ENCODE measurements around the gene SP1. TPM values are rescaled to one million over a fixed set of nuclear protein-coding genes. Genes with fewer than 3 reads are reported as not detected.

SP1 gene
- total RNA-seq, 1 experiment from 2014 or later: 96.8 TPM

DNA sequence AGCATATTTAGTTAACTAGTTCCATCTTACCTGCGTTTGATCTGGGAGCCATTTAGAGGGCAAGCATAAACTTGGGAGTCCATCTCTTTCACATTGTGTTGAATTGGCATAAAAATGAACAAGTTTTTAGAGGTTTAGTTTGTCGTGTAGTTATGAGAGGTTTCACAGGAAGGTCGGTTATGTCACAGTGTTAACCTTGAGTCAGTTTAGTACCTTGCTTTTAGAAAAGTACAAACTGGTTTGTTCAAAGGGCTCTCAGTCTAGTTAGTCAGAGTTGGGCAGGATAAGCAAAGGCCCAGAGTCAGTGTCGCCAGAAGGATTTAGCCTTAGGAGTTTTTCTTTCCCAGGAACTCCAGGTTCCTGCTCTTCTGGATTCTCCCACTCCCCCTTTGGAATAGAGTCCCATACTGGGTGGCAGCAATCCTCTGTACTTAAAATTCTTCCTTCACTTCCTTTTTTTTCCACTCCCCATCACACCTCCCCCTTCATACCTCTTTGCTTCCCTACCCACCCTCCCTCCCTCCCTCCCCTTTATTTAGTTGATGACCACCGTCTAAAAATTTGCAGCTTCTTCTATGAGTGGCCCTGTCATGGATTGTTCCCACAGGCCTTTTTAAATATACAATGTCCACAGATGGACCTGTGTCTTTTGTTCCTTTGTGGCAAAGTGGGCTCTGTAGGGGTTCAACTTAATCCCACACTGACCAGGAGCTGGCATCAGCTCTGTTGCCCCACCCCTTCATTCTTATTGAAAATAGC, 84.0 kb downstream of the SP1 start:
- Histone ChIP-seq H3K36me3 (ENCODE audit: control insufficient read depth in 1 of 2, insufficient read depth in 2 of 2, low read length in 2 of 2) (peaks cover 97 to 100% of the 10 kb centered on the region in 2 experiments), H3K9ac (ENCODE audit: low read length) (no peak overlapping the region), H4K20me1 (ENCODE audit: insufficient read depth) (peaks cover 63% of the 10 kb centered on the region; the same call in 1 of the 2 replicates), H3K27me3 (ENCODE audit: insufficient read depth, low read length) (no peaks in the 10 kb centered on the region), H3K4me2 (ENCODE audit: low read length) (no peak overlapping the region), H3K9me3 (ENCODE audit: control insufficient read depth in 1 of 2, insufficient read depth in 1 of 2, low read depth in 1 of 2, low read length in 2 of 2) (no peaks in the 10 kb centered on the region), H3K4me1 (ENCODE audit: control insufficient read depth in 1 of 2, insufficient read depth in 2 of 2, low read length in 2 of 2) (no peaks in the 10 kb centered on the region), H2AFZ (ENCODE audit: low read depth, low read length, poor library complexity, severe bottlenecking) (no peak overlapping the region), H3K79me2 (ENCODE audit: insufficient read depth, low read length) (peaks cover 100% of the 10 kb centered on the region), H3K4me3 (replicated peaks in 1 of 2; ENCODE audit: low read depth in 1 of 2, low read length in 2 of 2) (no peak overlapping the region), H3K27ac (ENCODE audit: low read depth, low read length) (no peak overlapping the region), H3K9me2 (ENCODE audit: insufficient read depth) (no peaks in the 10 kb centered on the region)
- ATAC-seq: no peak
- POLR2A ChIA-PET: interaction anchor here (1.3 to 1.6 kb wide), 2 partner anchors 10 to 13 kb away, joined by 4 read pairs; no protein-coding TSS in a partner anchor
- TF ChIP-seq ZFX (IDR thresholded peaks at IDR 0.05) (no peak), FOSL1 (IDR thresholded peaks at IDR 0.05; ENCODE audit: low read depth) (no peak), EGR1 (IDR thresholded peaks at IDR 0.05; ENCODE audit: low read depth) (no peak), RAD21 (IDR thresholded peaks at IDR 0.05; ENCODE audit: low read depth) (no peak), SIN3A (IDR thresholded peaks at IDR 0.05; ENCODE audit: low read depth) (no peak), YY1 (IDR thresholded peaks at IDR 0.05; ENCODE audit: extremely low read depth, insufficient replicate concordance, low read depth, low read length) (no peak), ZNF274 (IDR thresholded peaks at IDR 0.05; ENCODE audit: low read depth, low read length) (no peak), JUND (IDR thresholded peaks at IDR 0.05) (no peak)
- TF ChIP-seq, protein P1, sequence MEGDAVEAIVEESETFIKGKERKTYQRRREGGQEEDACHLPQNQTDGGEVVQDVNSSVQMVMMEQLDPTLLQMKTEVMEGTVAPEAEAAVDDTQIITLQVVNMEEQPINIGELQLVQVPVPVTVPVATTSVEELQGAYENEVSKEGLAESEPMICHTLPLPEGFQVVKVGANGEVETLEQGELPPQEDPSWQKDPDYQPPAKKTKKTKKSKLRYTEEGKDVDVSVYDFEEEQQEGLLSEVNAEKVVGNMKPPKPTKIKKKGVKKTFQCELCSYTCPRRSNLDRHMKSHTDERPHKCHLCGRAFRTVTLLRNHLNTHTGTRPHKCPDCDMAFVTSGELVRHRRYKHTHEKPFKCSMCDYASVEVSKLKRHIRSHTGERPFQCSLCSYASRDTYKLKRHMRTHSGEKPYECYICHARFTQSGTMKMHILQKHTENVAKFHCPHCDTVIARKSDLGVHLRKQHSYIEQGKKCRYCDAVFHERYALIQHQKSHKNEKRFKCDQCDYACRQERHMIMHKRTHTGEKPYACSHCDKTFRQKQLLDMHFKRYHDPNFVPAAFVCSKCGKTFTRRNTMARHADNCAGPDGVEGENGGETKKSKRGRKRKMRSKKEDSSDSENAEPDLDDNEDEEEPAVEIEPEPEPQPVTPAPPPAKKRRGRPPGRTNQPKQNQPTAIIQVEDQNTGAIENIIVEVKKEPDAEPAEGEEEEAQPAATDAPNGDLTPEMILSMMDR (IDR thresholded peaks at IDR 0.05 in 2 of 3, conservative IDR thresholded peaks at IDR 0.05 in 1 of 3; ENCODE audit: borderline replicate concordance in 1 of 3, insufficient read depth in 1 of 3, low read depth in 2 of 3, low read length in 2 of 3): no peak
- TF ChIP-seq, protein P2, sequence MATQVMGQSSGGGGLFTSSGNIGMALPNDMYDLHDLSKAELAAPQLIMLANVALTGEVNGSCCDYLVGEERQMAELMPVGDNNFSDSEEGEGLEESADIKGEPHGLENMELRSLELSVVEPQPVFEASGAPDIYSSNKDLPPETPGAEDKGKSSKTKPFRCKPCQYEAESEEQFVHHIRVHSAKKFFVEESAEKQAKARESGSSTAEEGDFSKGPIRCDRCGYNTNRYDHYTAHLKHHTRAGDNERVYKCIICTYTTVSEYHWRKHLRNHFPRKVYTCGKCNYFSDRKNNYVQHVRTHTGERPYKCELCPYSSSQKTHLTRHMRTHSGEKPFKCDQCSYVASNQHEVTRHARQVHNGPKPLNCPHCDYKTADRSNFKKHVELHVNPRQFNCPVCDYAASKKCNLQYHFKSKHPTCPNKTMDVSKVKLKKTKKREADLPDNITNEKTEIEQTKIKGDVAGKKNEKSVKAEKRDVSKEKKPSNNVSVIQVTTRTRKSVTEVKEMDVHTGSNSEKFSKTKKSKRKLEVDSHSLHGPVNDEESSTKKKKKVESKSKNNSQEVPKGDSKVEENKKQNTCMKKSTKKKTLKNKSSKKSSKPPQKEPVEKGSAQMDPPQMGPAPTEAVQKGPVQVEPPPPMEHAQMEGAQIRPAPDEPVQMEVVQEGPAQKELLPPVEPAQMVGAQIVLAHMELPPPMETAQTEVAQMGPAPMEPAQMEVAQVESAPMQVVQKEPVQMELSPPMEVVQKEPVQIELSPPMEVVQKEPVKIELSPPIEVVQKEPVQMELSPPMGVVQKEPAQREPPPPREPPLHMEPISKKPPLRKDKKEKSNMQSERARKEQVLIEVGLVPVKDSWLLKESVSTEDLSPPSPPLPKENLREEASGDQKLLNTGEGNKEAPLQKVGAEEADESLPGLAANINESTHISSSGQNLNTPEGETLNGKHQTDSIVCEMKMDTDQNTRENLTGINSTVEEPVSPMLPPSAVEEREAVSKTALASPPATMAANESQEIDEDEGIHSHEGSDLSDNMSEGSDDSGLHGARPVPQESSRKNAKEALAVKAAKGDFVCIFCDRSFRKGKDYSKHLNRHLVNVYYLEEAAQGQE (IDR thresholded peaks at IDR 0.05; ENCODE audit: low read depth): no peak
- TF ChIP-seq, protein P3, sequence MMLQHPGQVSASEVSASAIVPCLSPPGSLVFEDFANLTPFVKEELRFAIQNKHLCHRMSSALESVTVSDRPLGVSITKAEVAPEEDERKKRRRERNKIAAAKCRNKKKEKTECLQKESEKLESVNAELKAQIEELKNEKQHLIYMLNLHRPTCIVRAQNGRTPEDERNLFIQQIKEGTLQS (IDR thresholded peaks at IDR 0.05): no peak
- DNase-seq (ENCODE audit: low read depth, low spot score): no peak
- CTCF ChIA-PET: interaction anchor here (0.7 kb wide), 1 partner anchor 143 kb away, joined by 3 read pairs; the partner anchor contains the start of gene AAAS
- intact Hi-C loops (cut with micrococcal nuclease): no loop called here
- RAD21 ChIA-PET (ENCODE audit: low non-redundant PET in 1 of 2, low total read pairs in 2 of 2, uncharacterized antibody in 2 of 2, unreplicated experiment in 2 of 2): no interaction called here
- no TSS peak for BruUV-seq (replicated peaks)
